LNCaP clone FGC (cell line): ENCODE data around the gene PLEKHD1.

ENCODE experiments used
- DNase-seq: peaks from one replicate; pipeline ENCODE4 v3.0.0-alpha.2; 2011; ENCODE audit warnings: low read depth
- H3K4me3 ChIP-seq: 2 replicates; pipeline ENCODE4 v1.5.1; 2011; ENCODE audit warnings: mild to moderate bottlenecking, low read depth, low read length, control low read depth
- CTCF ChIP-seq: IDR thresholded peaks from 2 replicates; pipeline ENCODE4 v1.5.1; 2012; ENCODE audit warnings: mild to moderate bottlenecking; ENCODE audit not compliant: control insufficient read depth, insufficient read depth; ENCODE audit errors: extremely low read depth

The PLEKHD1 gene

GRCh38 chr14:69499436-69499835 is 14.9 kb downstream of the PLEKHD1 start:
- H3K4me3 ChIP-seq, result no peak overlapping the region
- no peak for TF ChIP-seq CTCF
- DNase-seq, result no peak

GRCh38 chr14:69500096-69500495 is 15.6 kb downstream of the PLEKHD1 start:
- TF ChIP-seq CTCF, result no peak
- H3K4me3 ChIP-seq, result no peak overlapping the region
- no peak for DNase-seq

- no peak overlapping the region for H3K4me3 ChIP-seq
- no peak for TF ChIP-seq CTCF
- DNase-seq, result no peak
These were observed 16.2 kb downstream of the PLEKHD1 start for GRCh38 chr14:69500736-69501135.

GRCh38 chr14:69501423-69501838 is 16.9 kb downstream of the PLEKHD1 start:
- no peak for TF ChIP-seq CTCF
- no peak for DNase-seq
- H3K4me3 ChIP-seq, result no peak overlapping the region

- TF ChIP-seq CTCF, result no peak
- DNase-seq, result no peak
- H3K4me3 ChIP-seq, result no peak overlapping the region
These were observed 20.2 kb downstream of the PLEKHD1 start for GRCh38 chr14:69504775-69505174.

- no peak for DNase-seq
- H3K4me3 ChIP-seq, result no peak overlapping the region
- no peak for TF ChIP-seq CTCF
These were observed 21.1 kb downstream of the PLEKHD1 start for GRCh38 chr14:69505338-69506240.

- TF ChIP-seq CTCF, result no peak
- no peak overlapping the region for H3K4me3 ChIP-seq
- DNase-seq, result no peak
These were observed 21.7 kb downstream of the PLEKHD1 start for GRCh38 chr14:69506241-69506595.
